H7 (cell line): ENCODE data around the gene RAB14. TPM values are rescaled to one million over a fixed set of nuclear protein-coding genes. Genes with fewer than 3 reads are reported as not detected.

ENCODE experiments used
- DNase-seq: peaks from one replicate; pipeline ENCODE4 v3.0.0; 2012
- H3K27me3 ChIP-seq: 2 replicates; pipeline ENCODE4 v1.6.0; 2011; ENCODE audit warnings: mild to moderate bottlenecking, low read length; ENCODE audit not compliant: control insufficient read depth, insufficient read depth
- H3K36me3 ChIP-seq: replicated peaks from 2 replicates; pipeline ENCODE4 v1.5.1; 2011; ENCODE audit warnings: low read length; ENCODE audit not compliant: control insufficient read depth, insufficient read depth
- H3K4me3 ChIP-seq: 2 replicates; pipeline ENCODE4 v1.5.1; 2011; ENCODE audit warnings: low read depth, mild to moderate bottlenecking, control low read depth, low read length, moderate library complexity; ENCODE audit not compliant: insufficient read depth
- total RNA-seq: library from RNA; depleted of rRNA; stranded (reverse); fragments of >200 nt; shearing (Covaris generic); gene quantifications from 2 replicates; pipeline ENCODE4 v1.2.3, GENCODE V29; 2014

Gene RAB14
- total RNA-seq, 1 experiment from 2014 or later, result 19.5 TPM

- H3K36me3 ChIP-seq, result no peaks in the 10 kb centered on the region
- DNase-seq, result no peak
- no peaks in the 10 kb centered on the region for H3K27me3 ChIP-seq
- H3K4me3 ChIP-seq, result no peak overlapping the region
Observed at GRCh38 chr9:121230256-121230655, 28.6 kb upstream of the RAB14 start.

DNA sequence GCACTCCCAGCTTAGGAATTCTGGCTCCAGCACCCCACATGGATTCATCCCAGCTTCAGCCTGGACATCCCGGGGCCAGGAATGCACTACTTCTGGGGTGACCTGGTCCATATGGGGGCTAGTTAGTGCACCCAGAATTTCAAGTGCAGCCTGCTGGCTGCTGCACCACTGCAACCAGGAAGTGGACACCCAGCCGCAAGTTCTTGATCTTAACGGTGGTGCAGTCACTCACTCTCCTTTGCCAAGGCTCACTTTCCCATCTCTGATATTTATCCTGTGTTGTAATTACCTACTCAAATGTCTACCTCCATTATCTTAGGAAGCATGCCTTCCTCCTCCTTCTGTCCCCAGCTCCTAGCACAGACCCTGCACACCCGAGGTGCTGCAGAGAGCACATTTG lies 26.2 kb upstream of the RAB14 start:
- no peak for DNase-seq
- H3K36me3 ChIP-seq, result no peaks in the 10 kb centered on the region
- H3K4me3 ChIP-seq, result no peak overlapping the region
- no peaks in the 10 kb centered on the region for H3K27me3 ChIP-seq

DNA sequence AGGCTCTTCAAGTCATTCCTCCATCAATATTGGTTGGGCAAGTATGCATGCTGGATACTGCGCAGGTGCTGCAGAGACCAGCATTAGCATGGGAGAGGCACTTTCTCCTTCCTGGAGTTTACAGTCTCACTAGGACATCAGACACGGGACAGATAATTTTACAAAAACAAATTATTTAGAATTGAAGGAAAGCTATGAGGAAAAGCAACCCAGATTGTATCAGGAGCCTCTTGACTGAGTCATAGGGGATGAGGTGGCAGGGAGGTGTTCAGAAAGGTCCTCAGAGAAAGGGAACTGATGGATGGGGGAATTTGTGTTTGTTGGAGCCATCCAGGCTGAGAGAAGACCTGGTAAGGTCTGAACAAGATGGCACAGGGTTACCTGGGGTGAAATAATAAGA lies 24.5 kb upstream of the RAB14 start:
- H3K4me3 ChIP-seq, result no peak overlapping the region
- no peaks in the 10 kb centered on the region for H3K36me3 ChIP-seq
- no peak for DNase-seq
- no peaks in the 10 kb centered on the region for H3K27me3 ChIP-seq

GRCh38 chr9:121225240-121225639 lies 23.6 kb upstream of the RAB14 start:
- DNase-seq, result no peak
- Histone ChIP-seq H3K36me3 (no peaks in the 10 kb centered on the region), H3K27me3 (no peaks in the 10 kb centered on the region), H3K4me3 (no peak overlapping the region)

- DNase-seq, result no peak
- H3K4me3 ChIP-seq, result no peak overlapping the region
Observed at GRCh38 chr9:121222524-121223171, 21.0 kb upstream of the RAB14 start.

GRCh38 chr9:121221664-121222055 lies 20.0 kb upstream of the RAB14 start:
- H3K36me3 ChIP-seq, result no peaks in the 10 kb centered on the region
- DNase-seq, result no peak
- no peak overlapping the region for H3K4me3 ChIP-seq
- H3K27me3 ChIP-seq, result no peaks in the 10 kb centered on the region

More at GRCh38 chr9:121222524-121223171, 21.0 kb upstream of the RAB14 start:
- no peaks in the 10 kb centered on the region for H3K27me3 ChIP-seq
- no peaks in the 10 kb centered on the region for H3K36me3 ChIP-seq

DNA sequence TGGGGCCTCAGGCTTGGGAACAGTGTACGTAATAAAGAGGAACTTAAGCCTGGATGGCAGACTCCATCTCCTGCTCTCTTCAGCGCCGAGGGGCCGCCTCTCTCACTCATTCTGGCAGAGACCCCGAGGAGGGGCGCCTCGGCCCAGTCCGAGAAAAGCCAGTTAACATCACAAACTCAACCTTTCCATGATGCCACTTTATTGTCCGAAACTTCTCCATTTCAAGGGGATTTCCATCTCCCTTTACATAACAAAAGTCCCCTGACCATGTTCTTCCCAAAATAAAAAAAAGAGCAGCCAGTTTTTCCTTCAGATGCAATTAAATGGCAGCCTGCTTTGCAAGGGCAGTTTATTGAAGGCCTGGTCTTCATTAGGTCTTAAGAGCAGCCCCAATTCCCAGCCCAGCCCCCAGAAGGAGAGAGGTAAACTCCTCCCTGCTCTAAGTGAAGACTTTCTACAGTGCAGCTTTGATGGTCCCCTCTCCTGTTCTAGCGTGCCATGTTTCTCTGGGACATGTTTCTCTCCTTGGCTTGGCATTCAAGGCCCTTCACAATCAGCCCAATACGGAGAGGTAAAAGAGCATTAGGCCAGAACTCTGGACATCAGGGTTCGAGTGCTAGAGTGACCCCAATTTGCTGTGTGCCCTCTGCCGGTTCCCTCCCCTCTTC lies 19.5 kb upstream of the RAB14 start:
- Histone ChIP-seq H3K27me3 (no peaks in the 10 kb centered on the region), H3K36me3 (no peaks in the 10 kb centered on the region), H3K4me3 (no peak overlapping the region)
- DNase-seq, result peak; percentile 68

DNA sequence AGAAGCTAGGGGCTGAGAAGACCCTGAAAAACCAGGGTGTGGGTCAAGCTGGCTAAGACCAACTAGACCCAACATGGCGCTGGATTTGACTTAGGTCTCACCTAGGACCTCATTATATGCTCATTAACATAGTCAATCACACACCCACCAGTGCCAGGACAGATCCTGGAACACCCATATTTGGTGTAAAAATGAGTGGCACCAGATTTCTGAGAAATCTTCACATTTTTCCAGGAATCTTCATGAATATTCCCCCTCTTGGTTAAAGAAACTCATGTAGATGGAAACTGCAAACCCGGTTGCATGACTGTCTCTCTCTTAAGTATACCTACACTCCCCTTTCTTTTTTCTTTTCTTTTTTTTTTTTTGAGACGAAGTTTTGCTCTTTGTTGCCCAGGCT lies 17.9 kb upstream of the RAB14 start:
- Histone ChIP-seq H3K27me3 (no peaks in the 10 kb centered on the region), H3K36me3 (no peaks in the 10 kb centered on the region), H3K4me3 (no peak overlapping the region)
- DNase-seq, result no peak

GRCh38 chr9:121218357-121219027 lies 16.8 kb upstream of the RAB14 start:
- H3K27me3 ChIP-seq, result no peaks in the 10 kb centered on the region
- no peak overlapping the region for H3K4me3 ChIP-seq
- no peak for DNase-seq
- no peaks in the 10 kb centered on the region for H3K36me3 ChIP-seq

GRCh38 chr9:121217609-121218292 lies 16.1 kb upstream of the RAB14 start:
- Histone ChIP-seq H3K27me3 (no peaks in the 10 kb centered on the region), H3K36me3 (no peaks in the 10 kb centered on the region), H3K4me3 (no peak overlapping the region)
- no peak for DNase-seq

DNA sequence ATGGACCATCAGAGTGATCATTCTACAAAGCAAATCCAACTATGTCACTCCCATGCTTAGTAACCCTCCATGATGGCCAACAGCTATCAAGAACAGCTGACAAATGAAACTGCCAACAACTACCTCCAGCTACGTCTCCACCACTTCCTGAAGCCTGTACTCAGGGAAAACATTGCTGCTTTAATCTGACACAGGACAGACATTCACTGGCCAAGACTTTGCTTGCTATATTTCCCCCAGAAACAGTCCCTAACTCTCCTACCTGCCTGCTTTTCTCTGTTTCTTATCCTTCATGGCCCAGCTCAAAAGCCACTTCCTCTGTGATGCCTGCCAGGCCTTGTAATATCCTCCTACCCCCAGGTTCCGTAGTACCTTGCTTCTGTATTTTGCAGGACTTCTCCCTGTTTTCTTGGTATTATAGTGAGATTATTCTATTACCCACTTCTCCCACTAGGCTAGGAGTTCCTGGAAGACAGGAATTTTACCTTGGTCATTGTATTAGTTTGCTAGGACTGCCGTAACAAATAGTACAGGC lies 14.7 kb upstream of the RAB14 start:
- no peaks in the 10 kb centered on the region for H3K27me3 ChIP-seq
- no peaks in the 10 kb centered on the region for H3K36me3 ChIP-seq
- DNase-seq, result no peak
- H3K4me3 ChIP-seq, result no peak overlapping the region

DNA sequence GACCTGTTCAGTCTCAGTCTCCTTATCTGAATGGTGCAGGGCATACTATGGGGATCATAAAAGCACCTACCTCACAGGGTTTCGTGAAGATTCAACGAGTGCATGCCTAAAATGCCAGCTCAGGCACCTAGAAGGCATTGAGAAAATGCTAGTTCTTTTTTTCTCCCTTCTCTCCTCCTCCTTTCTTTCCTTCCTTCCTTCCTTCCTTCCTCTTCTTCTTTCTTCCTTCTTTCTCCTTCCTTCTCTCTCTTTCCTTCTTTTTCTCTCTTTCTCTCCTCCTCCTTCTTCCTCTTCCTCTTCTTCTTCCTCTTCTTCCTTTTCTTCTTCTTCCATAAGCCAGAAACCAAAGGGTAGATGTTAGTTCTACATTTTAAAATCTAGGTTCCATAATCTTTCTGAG lies 12.3 kb upstream of the RAB14 start:
- DNase-seq, result no peak

DNA sequence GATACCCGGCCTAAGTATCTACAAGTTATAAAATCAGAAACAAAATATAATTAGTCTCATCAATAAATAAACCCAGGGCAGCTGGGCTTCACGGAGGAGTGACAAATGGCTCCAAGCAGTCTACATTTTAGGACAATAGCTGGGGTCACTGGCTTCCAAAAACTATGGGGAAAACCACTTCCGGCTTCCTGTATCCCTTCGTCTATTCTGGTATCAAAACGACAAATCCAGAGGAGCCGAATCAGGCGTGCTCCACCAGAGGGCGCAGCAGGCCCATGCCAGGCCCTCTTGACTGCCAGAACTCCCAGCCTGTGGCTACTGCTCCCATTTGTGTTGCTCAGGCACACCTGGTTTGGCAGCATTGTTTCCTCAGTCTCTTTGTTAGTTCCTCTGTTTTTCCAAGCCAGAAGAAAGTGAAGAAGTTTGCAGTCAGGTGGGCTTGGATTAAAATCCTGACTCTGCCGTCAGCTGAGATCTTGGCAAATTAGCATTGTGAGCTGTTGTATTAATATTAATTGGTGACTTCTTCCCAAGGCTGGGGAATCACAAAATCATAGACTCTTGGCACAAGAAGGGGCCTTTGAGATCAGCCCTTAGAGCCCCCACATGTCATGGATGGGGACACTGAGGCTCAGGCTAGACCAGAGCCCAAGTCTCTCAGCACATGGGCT lies 11.6 kb upstream of the RAB14 start:
- peak; percentile 78 for DNase-seq
- no peaks in the 10 kb centered on the region for H3K36me3 ChIP-seq
- no peak overlapping the region for H3K4me3 ChIP-seq

More for the DNA sequence above, 12.3 kb upstream of the RAB14 start:
- Histone ChIP-seq H3K4me3 (no peak overlapping the region), H3K27me3 (no peaks in the 10 kb centered on the region), H3K36me3 (no peaks in the 10 kb centered on the region)

GRCh38 chr9:121210536-121210935 lies 8.9 kb upstream of the RAB14 start:
- Histone ChIP-seq H3K4me3 (no peak overlapping the region), H3K27me3 (no peaks in the 10 kb centered on the region), H3K36me3 (no peaks in the 10 kb centered on the region)
- DNase-seq, result no peak

More for the DNA sequence above, 11.6 kb upstream of the RAB14 start:
- H3K27me3 ChIP-seq, result no peaks in the 10 kb centered on the region
